Activated naive CD4-positive, alpha-beta T cell treated with anti-CD3 and anti-CD28 coated beads, Interleukin-2, amount 50 U/mL, for 16 hours (primary cell): Measurements from ENCODE around the gene WNT1.

Experiments
- DNase-seq: peaks from one replicate; pipeline ENCODE4 v3.0.0-alpha.2; 2020

The WNT1 gene

DNA sequence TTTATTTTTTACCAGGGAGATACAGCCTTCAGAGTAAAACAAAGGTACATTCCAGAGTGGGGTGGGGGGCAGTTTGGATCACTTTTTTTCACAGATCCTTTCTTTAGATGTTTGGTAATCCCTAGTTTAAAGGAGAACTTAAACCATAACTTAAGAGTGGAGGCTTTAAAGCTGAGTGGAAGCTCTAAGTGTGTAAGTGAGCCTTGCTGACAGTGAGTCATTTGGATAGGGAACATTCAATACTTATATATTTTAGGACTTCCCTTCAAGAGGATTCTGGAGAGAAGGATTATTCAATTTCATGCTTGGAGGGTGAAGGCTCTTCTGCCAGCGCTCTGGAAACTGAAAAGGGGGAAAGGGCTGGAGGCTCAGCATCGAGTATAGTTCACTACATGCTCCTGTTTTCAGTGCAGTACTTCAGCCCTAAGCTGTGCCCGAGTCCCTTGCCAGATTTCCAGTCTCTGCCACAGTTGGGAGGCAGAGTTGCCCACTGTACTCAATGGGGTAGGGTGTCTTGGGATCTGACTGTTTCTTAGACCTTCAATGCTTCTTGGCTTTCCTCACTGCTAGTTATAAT is 32.1 kb downstream of the WNT1 start:
- DNase-seq = no peak

DNA sequence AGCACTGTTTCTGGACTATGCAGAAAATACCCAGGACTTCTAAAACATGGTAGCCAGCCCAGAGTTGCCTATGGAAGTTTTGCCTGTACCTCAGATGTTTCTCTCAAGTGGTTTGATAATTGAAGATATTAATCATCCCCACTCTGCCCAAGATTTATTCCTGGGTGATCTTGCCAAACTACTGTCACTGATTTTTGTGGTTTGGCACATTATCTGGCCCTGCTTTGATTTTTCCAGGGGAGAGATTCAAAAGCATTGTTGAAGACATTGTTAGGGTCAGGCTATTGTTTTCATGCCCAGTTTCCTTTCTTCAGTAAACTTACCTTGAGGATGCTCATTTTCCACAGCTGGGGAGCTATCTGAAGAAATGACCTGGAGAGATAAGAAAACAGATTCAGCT is 34.6 kb downstream of the WNT1 start:
- DNase-seq = no peak

DNA sequence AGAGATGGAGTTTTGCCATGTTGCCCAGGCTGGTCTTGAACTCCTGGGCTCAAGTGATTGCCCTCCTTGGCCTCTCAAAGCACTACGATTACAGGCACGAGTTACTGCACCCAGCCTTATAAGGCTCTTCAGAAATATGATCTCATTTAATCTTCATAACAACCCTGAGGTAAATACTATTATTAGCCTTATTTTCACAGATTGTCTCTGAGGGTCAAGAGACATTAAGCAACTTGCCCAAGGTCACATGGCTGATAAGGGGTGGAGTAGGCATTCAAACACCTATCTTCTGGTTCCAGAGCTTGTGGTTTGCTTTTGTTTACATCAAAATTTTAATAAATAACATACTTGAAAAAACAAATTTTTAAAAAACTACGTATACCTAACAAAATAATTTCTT is 35.3 kb downstream of the WNT1 start:
- no peak for DNase-seq

DNA sequence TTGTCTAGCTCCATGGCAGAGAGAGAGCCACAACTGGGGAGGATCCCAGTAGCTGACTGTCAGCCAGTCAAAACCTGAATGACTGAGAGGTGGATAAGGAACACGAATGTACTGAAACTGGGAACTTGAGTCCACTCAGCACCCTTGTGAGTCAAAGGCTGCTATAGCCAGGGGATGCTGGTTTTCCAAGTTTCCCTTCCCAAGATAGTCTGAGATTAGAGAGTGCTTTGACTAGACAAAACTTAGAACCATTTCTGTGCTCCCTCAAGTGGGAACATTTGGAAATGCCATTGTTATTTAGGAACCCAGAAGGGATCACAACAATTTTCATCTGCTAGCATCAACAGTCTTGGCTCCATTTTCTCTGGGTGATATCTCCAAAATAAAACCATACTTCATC is 36.4 kb downstream of the WNT1 start:
- no peak for DNase-seq

DNA sequence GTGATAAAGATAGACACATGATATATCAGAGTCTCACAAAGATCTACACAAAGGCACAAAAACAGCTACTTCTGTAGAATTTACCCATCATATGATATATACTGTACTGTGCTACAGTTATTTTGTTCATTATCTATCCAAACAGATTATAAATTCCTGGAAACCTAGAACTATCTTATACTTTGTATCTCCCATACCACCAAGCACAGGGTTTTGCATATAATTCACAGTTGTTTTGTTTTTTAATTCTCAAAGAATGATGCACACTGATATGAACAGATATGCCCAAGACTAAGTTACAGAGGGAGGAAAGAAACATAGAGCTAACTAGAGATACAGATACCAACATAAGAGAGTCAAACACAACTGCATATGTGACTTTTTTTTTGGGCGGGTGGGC is 37.1 kb downstream of the WNT1 start:
- DNase-seq = no peak

DNA sequence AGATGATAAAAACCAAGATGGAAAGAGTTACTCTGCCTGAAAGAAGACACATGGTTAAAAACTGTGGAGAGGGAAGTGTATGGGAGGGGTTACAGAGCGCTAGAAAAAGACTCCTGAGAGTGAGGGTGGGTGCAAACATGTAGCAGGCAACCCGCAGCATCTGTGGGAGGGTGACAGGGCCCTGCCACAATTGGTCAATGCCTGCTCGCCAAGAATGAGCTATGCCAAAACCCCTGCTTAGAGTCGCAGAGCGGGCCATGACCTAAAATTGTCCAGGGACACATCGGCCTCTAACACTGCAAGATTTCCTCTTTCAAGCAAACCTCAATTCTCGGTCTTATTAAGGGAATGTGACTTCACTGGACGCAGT is 39.8 kb downstream of the WNT1 start:
- peak; percentile 43 for DNase-seq

DNA sequence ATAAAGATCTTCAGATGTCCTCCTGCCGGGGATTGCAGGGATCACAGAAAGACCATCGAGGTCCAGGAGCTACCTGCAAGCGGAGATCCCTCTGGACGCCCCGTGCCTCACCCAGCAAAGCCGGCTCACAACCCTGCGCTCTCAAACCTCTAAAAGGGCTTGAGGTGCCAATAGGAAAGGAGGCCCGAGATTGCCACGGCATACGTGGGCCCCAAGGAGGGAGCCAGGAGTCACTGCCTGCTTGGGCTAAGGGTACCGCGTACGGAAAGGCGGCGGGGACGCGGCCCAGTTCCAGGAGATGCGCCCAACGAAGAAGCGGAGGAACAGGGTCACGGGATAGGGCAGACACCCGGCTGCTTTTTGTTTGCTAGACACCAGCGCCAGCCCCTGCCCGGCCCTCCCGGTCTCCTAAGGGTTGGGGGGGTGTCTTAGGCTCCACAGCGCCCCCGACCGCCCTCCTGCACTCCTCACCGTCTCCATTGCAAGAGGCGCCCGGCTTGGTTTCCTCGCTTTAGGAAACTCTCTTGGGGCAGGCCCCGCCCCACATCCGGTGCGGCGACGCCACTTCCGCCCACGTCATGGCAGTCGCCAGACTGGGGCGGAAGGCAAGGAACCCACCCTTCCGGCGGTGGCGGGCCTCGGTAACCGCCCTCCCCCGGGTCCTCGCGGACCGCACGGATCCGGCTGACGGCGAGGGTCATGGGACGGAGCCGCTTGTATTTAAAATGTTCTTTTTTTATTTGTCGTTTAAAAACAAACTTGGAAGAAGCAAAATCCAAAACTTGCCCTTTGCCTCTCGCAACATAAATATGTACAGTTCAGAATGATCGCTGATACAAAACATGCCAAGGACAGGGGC is 40.4 kb downstream of the WNT1 start, which contains the start of gene PRKAG1:
Gene PRKAG1 (minus strand): TSS at position 516 of the 859 bp plus-strand sequence. CDS start 36 bp downstream, at position 480.
- DNase-seq = peak; percentile 96

DNA sequence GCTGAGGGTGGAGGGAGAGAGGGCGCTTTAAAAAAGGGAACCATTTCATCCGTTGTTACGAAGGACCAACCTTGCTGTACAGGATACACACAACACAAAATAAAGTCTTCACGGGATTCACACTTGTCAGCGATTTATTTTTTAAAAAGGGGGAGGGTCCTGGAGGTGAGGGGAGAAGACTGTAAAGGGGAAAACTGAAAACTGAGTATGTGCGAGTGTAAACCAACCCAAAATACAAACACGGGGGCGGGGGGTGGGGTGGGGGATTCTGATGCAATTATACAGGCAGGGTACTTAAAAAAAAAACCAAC is 41.0 kb downstream of the WNT1 start:
- DNase-seq = no peak

DNA sequence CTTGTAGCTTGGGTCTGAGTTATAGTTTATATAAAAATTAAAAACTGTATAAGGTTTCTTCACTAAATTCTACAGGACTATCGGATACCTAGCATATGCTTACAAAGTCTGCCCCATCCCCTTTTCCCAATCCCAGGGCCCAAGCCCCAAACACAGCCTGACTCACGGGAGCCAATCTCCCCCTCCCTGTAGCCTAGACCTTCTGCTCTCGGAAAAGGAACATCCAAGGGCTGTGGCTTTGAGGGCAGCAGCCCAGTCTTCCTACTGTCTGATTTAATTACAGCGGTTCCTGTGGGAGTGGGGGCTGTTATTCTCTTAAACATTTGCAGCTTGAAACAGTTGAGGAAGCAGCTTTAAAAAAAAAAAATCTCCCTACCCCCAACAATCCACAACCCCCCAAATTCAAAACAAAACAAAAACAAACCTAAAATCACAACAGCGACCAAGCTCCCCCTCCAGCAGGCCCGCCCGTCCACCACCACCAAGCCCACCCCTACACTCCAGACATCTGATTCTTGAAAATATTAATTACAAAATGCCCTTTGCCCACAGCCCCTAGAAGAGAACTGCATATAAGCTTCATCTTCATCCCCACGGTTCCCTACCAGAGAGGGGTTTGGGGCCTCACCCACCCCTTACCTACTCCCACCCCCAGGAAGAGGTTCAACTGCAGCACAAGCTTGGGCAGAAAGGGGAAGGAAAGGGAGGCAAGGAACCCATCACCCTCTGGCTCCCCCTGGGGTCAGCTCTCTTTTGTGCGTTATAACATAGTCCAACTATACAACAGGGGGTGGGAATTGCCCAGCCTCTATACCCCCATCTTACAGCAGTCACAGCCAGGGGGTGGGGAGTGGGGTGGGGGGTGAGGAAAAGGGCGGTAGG is 41.6 kb downstream of the WNT1 start:
- peak; percentile 35 for DNase-seq

DNA sequence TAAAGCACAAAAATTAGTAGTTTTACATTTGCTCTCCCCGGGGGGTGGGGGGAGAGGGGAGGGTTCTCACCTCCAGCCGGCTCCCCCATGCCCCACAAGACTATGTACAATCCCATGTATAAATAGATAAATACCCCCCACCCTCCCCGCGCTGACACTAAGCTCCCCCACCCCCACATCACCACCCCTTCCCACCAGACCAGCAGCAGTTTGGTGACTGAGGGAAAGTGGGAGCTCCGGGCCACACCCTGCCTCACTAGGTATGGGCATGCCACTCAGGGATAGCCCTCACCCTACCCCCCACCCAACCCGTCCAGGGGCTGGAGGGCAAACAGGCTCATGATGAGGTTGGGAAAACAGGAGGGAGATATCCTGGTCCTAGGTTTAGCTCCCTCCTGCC is 42.3 kb downstream of the WNT1 start:
- no peak for DNase-seq

DNA sequence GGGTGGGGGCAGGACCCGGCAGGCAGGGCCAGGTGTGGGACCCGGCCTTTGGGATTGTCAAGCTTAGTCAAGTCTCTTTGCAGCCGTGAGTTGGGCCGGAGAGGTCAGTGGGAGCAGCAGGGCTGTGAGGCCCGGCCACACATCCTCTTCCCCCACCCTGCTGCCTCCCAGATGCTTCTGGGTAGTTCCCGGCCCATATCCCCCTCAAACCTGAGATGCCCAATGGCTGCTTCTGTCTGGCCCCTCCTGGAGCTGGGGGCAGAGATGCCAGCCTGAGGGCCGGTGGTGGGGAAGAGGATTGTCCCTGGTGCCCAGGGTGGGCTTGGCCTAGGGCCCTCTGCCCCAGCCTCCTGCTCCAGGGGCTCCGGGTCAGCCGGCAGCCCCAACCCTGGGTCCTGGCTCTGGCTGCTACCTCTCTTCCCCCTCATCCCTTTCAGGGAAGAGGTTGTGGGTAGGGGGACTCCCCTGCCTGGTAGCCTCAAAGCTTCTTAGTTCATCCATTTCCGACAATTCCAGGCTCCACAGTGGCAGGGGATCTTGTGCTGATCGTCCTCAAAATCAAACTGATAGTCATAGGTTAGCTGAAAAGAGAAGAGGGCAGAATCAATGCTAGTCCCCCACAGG is 43.3 kb downstream of the WNT1 start:
- no peak for DNase-seq

DNA sequence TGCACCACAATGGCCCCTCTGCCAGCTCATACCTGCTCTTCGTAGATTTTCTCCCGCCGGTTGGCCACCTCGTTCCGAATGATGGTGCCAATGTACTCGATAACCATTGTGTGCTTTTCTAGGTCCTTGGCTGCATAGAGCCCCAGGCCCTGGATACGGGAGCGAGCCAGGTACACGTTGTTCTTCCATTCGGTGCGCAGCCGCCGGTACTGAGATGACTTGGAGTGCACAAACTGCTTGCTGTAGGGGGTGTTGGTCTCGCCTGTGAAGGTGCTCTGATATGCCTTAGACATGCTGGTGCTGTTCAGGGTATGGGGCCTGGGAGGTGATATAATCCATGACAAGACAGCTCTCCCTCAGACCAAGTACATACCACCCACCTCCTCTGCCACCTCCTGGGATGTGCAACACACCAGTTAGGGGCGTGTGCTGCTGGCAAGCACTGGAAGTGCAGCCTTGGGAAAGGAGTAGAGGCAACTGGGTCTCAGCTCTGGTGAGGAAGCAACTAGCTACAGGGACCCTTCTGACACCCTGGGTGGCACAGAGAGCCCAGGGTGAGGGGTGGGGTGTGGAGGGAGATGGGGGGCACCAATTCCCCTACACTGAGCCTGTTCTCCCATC is 44.5 kb downstream of the WNT1 start:
- DNase-seq = no peak

DNA sequence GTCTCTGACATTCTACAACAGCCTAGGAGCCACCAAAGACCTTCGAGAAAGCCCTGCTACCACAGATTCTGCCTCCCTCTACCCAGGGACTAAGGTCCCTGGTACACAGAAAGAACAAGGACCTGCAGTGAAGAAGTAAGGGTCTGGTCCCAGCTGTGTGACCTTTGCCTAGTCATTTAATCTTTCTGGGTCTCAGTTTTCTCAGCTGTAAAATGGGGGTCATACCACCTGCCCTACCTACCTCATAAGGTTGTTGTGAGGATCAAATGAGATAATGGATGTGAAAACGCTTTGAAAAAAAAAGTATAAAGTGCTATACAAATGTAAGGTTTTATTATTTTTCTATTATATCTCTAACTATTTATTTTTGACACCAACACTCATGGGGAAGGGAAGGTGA is 45.7 kb downstream of the WNT1 start:
- no peak for DNase-seq

DNA sequence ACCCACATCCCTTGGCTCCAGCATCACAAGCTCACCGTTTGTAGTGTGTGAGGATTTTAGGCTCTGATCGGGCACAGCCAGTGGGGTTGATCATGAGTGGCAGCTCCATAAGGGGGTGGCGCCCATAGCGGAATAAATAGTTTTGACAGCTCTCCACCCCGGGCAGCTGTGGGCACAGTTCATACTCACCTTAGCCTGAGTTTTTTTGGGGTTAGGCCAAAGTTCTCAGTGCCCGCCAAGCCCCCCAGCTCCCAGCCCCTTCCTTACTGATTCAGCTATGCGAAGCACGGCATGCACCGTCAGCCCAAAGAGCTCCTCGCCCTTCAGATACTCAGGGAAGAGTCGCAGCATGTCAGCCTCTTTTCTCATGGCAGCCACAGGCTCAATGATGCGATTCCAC is 46.4 kb downstream of the WNT1 start:
- no peak for DNase-seq

DNA sequence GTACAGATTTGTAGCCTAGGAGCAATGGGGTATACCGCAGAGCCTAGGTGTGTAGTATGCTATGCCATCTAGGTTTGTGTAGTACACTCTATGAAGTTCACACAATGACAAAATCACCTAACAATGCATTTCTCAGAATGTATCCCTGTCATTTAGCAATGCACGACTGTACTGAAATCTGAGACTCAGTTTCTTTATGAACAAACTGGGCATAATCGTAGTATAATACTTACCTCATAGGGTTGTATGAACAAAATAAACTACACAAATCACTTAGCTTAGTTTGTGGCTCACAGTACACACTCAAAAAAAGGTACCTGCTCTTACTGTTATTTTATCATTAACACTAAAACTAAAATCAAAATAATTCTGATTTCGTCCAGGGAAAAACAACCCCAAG is 47.3 kb downstream of the WNT1 start:
- DNase-seq = no peak

DNA sequence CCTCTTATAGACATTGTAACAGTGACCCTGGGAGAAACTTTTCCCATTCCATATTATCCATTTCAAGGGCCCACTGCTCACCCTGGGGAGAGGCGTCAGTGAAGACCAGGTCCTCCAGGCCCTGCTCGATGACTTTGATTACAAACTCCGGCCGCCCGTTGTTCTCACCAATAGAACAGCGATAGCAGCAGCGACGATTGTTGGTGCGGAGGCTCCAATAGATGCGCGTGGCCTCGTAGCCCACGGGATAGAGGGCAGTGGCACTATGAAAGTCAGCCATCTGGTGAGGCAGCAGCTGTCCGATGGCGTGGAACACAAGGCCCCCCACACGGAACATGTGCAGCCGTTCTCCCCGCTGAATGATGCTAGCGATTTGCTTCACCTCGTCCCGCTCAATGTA is 48.0 kb downstream of the WNT1 start:
- DNase-seq = no peak

DNA sequence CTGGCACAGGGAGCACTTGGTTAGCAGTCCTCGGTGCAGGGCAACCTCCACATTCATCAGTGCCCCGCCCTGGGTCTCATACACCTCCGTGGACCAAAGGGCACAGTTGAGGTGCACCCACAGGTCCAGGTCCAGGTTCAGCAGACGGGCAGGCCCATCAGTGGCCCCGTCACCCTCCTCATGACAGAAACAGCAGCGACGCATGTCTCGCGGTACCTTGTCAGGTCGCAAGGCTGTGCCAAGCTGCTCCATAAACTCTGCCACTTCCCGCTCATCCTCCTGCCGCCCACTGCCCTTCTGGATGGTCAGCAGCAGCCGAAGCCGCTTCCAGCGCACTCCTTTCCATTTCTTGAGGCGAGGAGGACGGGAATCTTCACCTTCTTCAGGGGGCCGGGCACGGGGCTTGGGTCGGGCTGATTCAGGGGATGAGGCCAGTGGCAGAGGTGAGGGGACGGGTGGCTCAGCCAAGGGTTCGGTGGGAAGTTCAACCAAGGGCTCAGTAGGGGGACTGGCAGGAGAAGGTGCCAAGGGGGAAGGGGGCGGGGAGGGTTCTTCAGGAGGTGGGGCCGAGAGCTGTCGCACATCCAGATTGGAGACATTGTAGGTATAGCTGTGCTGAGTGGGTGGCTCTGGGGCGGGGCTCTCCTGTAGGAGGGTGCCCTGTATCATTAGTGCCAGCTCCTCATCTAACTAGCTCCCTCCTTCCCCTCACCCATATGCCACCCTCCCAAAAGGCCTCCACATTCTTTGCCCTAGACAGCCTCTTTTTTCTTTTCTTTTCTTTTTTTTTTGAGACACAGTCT is 48.8 kb downstream of the WNT1 start:
- DNase-seq = no peak

DNA sequence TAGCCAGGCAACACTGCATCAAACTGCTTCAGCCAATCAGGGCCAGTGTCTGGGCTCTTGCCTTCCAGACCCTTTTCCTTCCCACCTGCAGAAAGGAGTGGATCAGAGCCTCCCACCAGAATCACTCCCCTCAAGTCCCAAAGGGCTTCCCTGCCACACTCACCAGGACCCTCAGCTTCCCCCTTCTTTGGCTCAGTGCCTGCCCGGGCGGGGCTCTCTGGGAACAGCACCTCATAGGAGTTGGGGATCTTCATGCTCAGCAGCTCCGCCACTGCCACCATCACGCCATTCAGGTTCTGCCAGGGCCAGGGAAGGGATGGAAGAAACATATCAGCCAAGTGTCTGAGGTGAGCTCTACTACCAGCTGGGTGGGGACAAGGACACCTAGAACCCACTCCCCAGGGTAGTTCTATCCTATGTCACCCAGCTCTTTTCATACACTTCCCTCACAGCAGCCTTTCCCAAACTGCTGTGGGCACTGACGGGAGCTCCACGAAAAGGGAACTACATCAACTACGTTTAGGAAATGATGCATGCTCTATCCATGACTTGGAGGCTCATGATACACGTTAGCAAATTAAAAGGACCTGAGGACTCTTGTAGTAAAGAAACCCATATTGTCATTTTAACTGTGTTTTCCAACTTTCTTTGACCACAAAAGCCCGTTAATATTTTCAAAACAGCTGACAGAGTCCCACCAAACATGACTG is 49.9 kb downstream of the WNT1 start:
- DNase-seq = no peak

DNA sequence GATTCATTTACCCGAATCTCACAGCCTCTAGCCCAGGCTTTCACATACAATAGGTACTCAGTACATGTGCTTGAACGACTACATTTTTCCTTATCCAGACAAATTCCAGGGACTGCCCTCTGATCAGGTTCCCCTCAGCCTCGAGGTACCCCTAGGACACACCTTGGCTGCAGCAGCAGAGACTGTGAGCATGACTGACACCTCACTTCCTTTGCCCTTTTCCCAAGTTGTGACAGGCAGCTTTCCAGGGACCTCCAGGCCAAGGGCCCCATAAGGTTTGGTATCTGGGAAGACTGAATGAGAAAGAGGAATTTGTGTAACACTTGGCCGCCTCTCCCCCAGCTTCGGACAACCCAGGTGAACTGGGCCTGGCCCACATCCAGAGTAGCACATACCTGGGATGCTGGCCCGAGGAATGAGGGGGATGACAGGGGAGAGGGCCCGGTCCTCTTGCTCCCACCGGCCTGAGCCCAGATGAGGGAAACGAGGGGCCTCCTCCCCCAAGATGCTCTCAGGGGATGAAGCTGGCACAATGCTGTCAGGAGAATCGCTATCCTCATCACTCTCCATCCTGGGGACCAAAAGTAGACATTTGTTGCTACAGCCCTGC is 50.6 kb downstream of the WNT1 start:
- DNase-seq = no peak

DNA sequence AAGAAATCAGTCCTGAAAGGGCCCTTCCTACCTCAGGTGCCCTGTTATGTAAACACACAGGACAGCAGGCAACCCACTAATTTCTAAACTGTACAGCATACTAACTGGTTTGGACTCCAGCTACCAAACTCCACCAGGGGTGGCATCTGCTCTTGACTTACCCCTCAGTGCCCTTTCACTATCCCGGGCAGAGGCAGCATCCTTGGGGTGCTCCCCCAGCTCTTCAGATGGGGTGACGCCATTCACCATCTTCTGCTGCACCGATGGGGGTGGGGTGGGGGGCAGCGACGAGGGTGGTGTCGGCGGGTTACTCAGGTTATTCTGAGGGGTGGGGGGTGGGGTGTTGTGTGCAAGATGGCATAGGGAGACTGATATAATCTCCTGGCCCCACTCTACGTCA is 52.0 kb downstream of the WNT1 start:
- no peak for DNase-seq
